SK-N-SH (cell line): ENCODE data around the gene ATP1A4.

ENCODE experiments used
- CTCF ChIP-seq: fragments of 200-600 bp; sonication (generic); IDR thresholded peaks from 2 replicates; pipeline ENCODE4 v1.6.1; 2017; ENCODE audit warnings: antibody characterized with exemption, mild to moderate bottlenecking, moderate library complexity
- MAX ChIP-seq: IDR thresholded peaks from 2 replicates; pipeline ENCODE4 v1.4.0; 2012; ENCODE audit warnings: low read depth
- MXI1 ChIP-seq: IDR thresholded peaks from 2 replicates; pipeline ENCODE4 v1.6.1; 2012; ENCODE audit warnings: mild to moderate bottlenecking, low read depth, low read length, improper control_type of control experiment
- POLR2AphosphoS5 ChIP-seq: IDR thresholded peaks from 2 replicates; pipeline ENCODE4 v1.6.1; 2012; ENCODE audit warnings: low read depth, low read length
- REST ChIP-seq: IDR thresholded peaks from 2 replicates; pipeline ENCODE4 v1.6.1; 2012; ENCODE audit warnings: mild to moderate bottlenecking, low read depth, low read length, moderate library complexity
- USF1 ChIP-seq: IDR thresholded peaks from 2 replicates; pipeline ENCODE4 v1.4.0; 2012; ENCODE audit warnings: low read depth, borderline replicate concordance

GRCh38 chr1:160205242-160206035, 54.0 kb downstream of the ATP1A4 start, which contains the start of gene PEA15:
- no peak for TF ChIP-seq CTCF
- TF ChIP-seq MXI1: no peak; the same call in 1 of the 2 replicates
- TF ChIP-seq USF1: no peak
- TF ChIP-seq POLR2AphosphoS5: no peak; the same call in none of the 2 replicates
- TF ChIP-seq REST: no peak
- no peak; the same call in 1 of the 2 replicates for TF ChIP-seq MAX
